ENCODE data around the gene IFNA10. TPM values are rescaled to one million over a fixed set of nuclear protein-coding genes. Genes with fewer than 3 reads are reported as not detected.
"Not testable (repeated sequence)": the region's sequence is repeated elsewhere in the genome, so short reads cannot be mapped to it uniquely, and the experiment has no call there.

IFNA10 gene
- total RNA-seq, 1 experiment from 2014 or later = not detected

DNA sequence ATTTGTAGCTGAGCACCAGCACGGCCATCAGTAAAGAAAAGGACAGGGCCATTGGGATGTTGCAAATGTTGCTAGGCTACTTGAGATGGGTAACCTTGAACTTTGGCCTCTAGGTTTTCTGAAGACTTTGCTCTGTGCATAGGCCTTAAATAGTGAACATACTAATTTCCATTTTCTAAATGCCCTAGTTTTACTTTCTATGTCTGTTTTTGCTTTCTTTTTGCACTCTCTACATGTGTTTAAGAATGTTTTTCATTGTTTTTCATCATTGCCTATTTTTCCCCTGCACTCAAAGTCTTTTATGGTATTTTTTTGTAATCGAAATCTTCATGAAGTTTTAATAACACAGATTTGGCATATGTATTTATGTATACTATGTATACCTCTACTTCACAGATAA, 21.2 kb upstream of the IFNA10 start, which contains the start of gene IFNA17:
Gene IFNA17 (minus strand): TSS at position 101 of the 400 bp plus-strand sequence. CDS start 49 bp downstream, at position 52.
- WGBS (ENCODE audit: extremely low coverage, insufficient read length, low lambda C conversion rate) = no CpG with 5 or more reads among the region's 2 CpGs
- Histone ChIP-seq H3K27me3 (ENCODE audit: insufficient read depth, low read length) (no peaks in the 10 kb centered on the region), H3K79me2 (ENCODE audit: insufficient read depth, low read length) (no peaks in the 10 kb centered on the region), H3K27ac (ENCODE audit: insufficient read length, low read depth, low read length) (no peak within 1 kb of the TSS), H3K4ac (ENCODE audit: low read depth, low read length) (no peak within 1 kb of the TSS), H3K14ac (ENCODE audit: insufficient read depth, low read length) (no peak within 1 kb of the TSS), H4K5ac (ENCODE audit: insufficient read length, low read depth, low read length) (no peak within 1 kb of the TSS), H2BK12ac (ENCODE audit: insufficient read length, low read depth, low read length) (no peak within 1 kb of the TSS), H3K56ac (ENCODE audit: insufficient read length, low read depth, low read length) (no peak within 1 kb of the TSS), H3K4me1 (ENCODE audit: insufficient read depth, low read length) (no peaks in the 10 kb centered on the region), H3K9me3 (ENCODE audit: control insufficient read depth, low read depth, low read length) (no peaks in the 10 kb centered on the region), H3K23ac (ENCODE audit: insufficient read length, low read depth, low read length) (no peak within 1 kb of the TSS), H3K9ac (ENCODE audit: extremely low read depth, insufficient read length, low read length) (no peak within 1 kb of the TSS), H2BK15ac (ENCODE audit: low read depth, low read length) (no peak within 1 kb of the TSS), H2BK5ac (ENCODE audit: insufficient read length, low read length) (no peak within 1 kb of the TSS), H4K20me1 (ENCODE audit: control insufficient read depth, insufficient read depth, insufficient read length) (no peaks in the 10 kb centered on the region), H3T11ph (ENCODE audit: low read length) (no peak within 1 kb of the TSS), H2BK20ac (ENCODE audit: low read depth, low read length, poor library complexity, severe bottlenecking) (no peak within 1 kb of the TSS), H2AK5ac (ENCODE audit: insufficient read length, low read length) (no peak within 1 kb of the TSS), H3K18ac (ENCODE audit: insufficient read length, low read depth, low read length) (no peak within 1 kb of the TSS), H3K4me2 (ENCODE audit: insufficient read depth, insufficient read length, low read length) (no peak within 1 kb of the TSS), H4K8ac (replicated peaks; ENCODE audit: insufficient read length, low read depth, low read length) (no peak within 1 kb of the TSS), H3K79me1 (ENCODE audit: insufficient read depth, low read depth, low read length, poor library complexity, severe bottlenecking) (no peaks in the 10 kb centered on the region), H2BK120ac (ENCODE audit: low read depth, low read length, poor library complexity, severe bottlenecking) (no peak within 1 kb of the TSS), H3K23me2 (ENCODE audit: insufficient read length, low read depth, low read length, poor library complexity, severe bottlenecking) (no peaks in the 10 kb centered on the region), H4K91ac (ENCODE audit: insufficient read length, low read depth, low read length) (no peak within 1 kb of the TSS), H2AFZ (ENCODE audit: low read length) (no peak within 1 kb of the TSS)
- no peaks in the 10 kb centered on the region; a peak in 1 of 5 replicates for H3K9me3 Mint-ChIP-seq
- peaks cover 15% of the 10 kb centered on the region for H3K27me3 Mint-ChIP-seq (ENCODE audit: low read depth)
- no peaks in the 10 kb centered on the region for H3K4me1 Mint-ChIP-seq
- no peak within 1 kb of the TSS for H3K27ac Mint-ChIP-seq
- no peak within 1 kb of the TSS for H3K4me3 Mint-ChIP-seq
- no peak for DNase-seq
- TF ChIP-seq, protein P1, sequence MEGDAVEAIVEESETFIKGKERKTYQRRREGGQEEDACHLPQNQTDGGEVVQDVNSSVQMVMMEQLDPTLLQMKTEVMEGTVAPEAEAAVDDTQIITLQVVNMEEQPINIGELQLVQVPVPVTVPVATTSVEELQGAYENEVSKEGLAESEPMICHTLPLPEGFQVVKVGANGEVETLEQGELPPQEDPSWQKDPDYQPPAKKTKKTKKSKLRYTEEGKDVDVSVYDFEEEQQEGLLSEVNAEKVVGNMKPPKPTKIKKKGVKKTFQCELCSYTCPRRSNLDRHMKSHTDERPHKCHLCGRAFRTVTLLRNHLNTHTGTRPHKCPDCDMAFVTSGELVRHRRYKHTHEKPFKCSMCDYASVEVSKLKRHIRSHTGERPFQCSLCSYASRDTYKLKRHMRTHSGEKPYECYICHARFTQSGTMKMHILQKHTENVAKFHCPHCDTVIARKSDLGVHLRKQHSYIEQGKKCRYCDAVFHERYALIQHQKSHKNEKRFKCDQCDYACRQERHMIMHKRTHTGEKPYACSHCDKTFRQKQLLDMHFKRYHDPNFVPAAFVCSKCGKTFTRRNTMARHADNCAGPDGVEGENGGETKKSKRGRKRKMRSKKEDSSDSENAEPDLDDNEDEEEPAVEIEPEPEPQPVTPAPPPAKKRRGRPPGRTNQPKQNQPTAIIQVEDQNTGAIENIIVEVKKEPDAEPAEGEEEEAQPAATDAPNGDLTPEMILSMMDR (conservative IDR thresholded peaks at IDR 0.05) = no peak
- H3K36me3 Mint-ChIP-seq (ENCODE audit: insufficient read depth in 1 of 3, low read depth in 3 of 3) = no peaks in the 10 kb centered on the region

DNA sequence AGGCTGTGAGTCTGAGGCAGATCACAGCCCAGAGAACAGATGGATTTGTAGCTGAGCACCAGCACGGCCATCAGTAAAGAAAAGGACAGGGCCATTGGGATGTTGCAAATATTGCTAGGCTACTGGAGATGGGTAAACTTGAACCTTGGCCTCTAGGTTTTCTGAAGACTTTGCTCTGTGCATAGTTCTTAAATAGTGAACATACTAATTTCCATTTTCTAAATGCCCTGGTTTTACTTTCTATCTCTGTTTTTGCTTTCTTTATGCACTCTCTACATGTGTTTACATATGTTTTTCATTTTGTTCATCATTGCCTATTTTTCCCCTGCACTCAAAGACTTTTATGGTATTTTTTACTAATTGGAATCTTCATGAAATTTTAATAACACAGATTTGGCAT, 10.3 kb upstream of the IFNA10 start, which contains the start of gene IFNA16:
Gene IFNA16 (minus strand): TSS at position 101 of the 400 bp plus-strand sequence. CDS start 6 bp downstream, at position 95.
- H2BK120ac ChIP-seq (ENCODE audit: low read depth, low read length, poor library complexity, severe bottlenecking); H3K4me1 ChIP-seq (ENCODE audit: insufficient read depth, low read length); H3K23ac ChIP-seq (ENCODE audit: insufficient read length, low read depth, low read length); H3T11ph ChIP-seq (ENCODE audit: low read length); H3K36me3 Mint-ChIP-seq (ENCODE audit: insufficient read depth in 1 of 3, low read depth in 3 of 3); H3K79me2 ChIP-seq (ENCODE audit: insufficient read depth, low read length); H3K4me3 Mint-ChIP-seq; H3K4me1 Mint-ChIP-seq; H3K9me3 Mint-ChIP-seq; H4K5ac ChIP-seq (ENCODE audit: insufficient read length, low read depth, low read length); H3K27ac ChIP-seq (ENCODE audit: insufficient read length, low read depth, low read length); H2BK15ac ChIP-seq (ENCODE audit: low read depth, low read length); H3K27me3 ChIP-seq (ENCODE audit: insufficient read depth, low read length); H3K9ac ChIP-seq (ENCODE audit: extremely low read depth, insufficient read length, low read length); H2AK5ac ChIP-seq (ENCODE audit: insufficient read length, low read length); H3K23me2 ChIP-seq (ENCODE audit: insufficient read length, low read depth, low read length, poor library complexity, severe bottlenecking); H3K14ac ChIP-seq (ENCODE audit: insufficient read depth, low read length); H3K4me2 ChIP-seq (ENCODE audit: insufficient read depth, insufficient read length, low read length); H2BK20ac ChIP-seq (ENCODE audit: low read depth, low read length, poor library complexity, severe bottlenecking); H3K79me1 ChIP-seq (ENCODE audit: insufficient read depth, low read depth, low read length, poor library complexity, severe bottlenecking); H2AFZ ChIP-seq (ENCODE audit: low read length); H3K9me3 ChIP-seq (ENCODE audit: control insufficient read depth, low read depth, low read length); H3K27ac Mint-ChIP-seq; H4K91ac ChIP-seq (ENCODE audit: insufficient read length, low read depth, low read length); DNase-seq; H4K20me1 ChIP-seq (ENCODE audit: control insufficient read depth, insufficient read depth, insufficient read length); H3K18ac ChIP-seq (ENCODE audit: insufficient read length, low read depth, low read length); H3K56ac ChIP-seq (ENCODE audit: insufficient read length, low read depth, low read length); H2BK12ac ChIP-seq (ENCODE audit: insufficient read length, low read depth, low read length); H2BK5ac ChIP-seq (ENCODE audit: insufficient read length, low read length); H4K8ac ChIP-seq (replicated peaks; ENCODE audit: insufficient read length, low read depth, low read length); H3K4ac ChIP-seq (ENCODE audit: low read depth, low read length): not testable (repeated sequence)
- no CpG with 5 or more reads among the region's 1 CpG for WGBS (ENCODE audit: extremely low coverage, insufficient read length, low lambda C conversion rate)
- peaks cover 30% of the 10 kb centered on the region for H3K27me3 Mint-ChIP-seq (ENCODE audit: low read depth)
